GM18951 (cell line): ENCODE data around the gene MIEN1.
"Not testable (repeated sequence)": the region's sequence is repeated elsewhere in the genome, so short reads cannot be mapped to it uniquely, and the experiment has no call there.

Source experiments
- POLR2A ChIP-seq: IDR thresholded peaks from 4 replicates; pipeline ENCODE4 v1.6.1; 2011; ENCODE audit warnings: mild to moderate bottlenecking; ENCODE audit not compliant: insufficient read length, insufficient read depth; ENCODE audit errors: extremely low read depth
- in situ Hi-C: fragments of 300-500 bp; cut with MboI; formaldehyde crosslinking; loops from one replicate; pipeline ENCODE4 v1.12.0; 2022; ENCODE audit warnings: low sequenced_read_pairs, mixed read lengths, inconsistent platforms; ENCODE audit not compliant: unreplicated experiment

MIEN1 gene, protein sequence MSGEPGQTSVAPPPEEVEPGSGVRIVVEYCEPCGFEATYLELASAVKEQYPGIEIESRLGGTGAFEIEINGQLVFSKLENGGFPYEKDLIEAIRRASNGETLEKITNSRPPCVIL

DNA sequence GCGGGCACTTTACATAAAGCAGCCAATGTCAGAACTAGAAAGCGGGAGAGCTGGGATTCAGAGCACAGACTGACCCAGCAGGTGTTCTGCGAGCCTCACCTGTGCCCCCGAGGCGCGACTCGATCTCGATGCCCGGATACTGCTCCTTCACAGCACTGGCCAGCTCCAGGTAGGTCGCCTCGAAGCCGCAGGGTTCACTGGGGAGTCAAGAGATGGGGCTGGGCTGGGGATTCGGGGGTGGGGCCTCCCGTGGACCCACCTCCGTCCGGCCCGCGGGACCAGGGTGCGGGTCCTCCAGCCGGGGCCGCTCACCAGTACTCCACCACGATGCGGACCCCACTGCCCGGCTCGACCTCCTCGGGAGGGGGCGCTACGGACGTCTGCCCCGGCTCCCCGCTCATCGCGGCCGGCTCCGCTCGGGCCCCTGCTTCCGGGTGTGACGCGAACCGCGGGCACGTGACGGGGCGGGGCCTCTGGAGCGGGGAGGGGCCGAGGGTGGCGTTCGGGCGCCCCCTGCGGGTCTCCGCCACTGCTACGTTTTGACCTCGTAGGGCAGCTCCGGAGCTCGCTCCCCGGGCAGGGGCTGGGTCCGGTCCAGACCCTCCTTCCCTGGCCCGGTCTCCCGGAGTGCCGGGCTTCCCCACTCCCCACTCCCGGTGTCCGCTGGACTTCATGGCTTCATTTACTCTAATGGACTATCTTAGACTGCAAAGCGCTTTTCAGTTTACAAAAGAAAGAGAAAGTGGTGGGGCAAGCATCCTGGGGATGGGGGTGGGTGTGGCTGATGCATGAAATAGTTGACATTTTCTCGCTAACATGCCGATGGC is at the start of gene MIEN1:
MIEN1 (minus strand) TSS at position 438 of the 827 bp plus-strand sequence; CDS start at position 401, 37 bp downstream.
- TF ChIP-seq POLR2A = peak; percentile 89
- in situ Hi-C loops = no loop called here

DNA sequence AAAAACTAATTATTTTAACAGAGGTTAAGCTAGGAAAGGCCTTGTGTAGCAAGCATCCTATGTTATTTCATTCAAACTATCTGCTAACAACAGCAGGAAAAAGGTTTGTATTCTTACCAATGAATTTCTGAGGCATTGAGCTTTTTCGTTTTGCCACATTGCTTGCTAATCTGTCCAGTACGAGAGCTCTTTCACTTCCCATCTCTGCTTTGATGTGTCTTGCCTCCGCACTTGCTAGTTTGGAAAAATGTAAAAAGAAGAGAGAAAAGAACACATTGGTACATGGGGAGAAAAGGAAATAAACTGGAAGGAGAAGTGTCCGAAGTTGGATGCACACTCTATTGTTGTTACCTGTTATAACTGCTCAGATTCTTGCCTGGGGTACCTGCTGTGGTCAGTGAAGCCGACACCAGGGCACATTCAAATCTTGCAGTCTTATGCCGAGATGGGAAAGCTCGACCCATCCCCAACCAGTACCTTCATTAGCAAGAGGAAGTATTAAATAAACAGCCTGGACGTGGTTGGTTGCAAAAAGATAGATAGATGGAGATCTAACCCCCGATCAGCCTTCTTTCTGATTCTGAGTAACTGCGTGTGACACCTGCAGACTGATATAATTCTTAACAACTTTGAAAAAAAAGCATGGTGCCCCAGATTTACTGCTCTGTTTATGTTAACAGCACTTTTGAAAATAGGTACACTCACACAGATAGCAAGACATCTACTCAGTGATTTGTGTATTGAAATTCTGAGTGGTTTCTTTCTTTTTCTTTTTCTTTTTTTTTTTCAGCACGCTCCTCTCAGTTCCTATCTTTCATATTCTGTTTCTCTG is 47.4 kb upstream of the MIEN1 start:
- TF ChIP-seq POLR2A = peak; percentile 47
- in situ Hi-C loops = no loop called here

DNA sequence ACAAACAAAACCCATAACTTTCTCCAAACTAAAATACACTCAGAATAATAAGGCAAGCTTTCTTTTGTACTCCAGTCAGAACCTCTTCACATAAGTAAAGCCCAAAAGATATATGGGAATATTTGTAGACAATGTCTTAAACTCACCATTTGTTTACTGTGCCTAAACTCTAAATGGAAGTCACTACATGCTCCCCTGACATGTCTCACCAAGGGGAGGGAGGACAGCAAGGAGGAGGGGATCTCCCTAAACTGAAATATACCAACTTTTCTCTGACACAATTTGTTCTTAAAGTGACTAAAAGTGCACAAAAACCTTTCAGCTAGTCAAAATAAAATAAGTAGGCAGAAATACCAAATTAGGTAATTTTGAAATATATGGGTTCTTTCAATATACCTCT is 45.9 kb upstream of the MIEN1 start:
- TF ChIP-seq POLR2A = no peak
- in situ Hi-C loops = no loop called here

DNA sequence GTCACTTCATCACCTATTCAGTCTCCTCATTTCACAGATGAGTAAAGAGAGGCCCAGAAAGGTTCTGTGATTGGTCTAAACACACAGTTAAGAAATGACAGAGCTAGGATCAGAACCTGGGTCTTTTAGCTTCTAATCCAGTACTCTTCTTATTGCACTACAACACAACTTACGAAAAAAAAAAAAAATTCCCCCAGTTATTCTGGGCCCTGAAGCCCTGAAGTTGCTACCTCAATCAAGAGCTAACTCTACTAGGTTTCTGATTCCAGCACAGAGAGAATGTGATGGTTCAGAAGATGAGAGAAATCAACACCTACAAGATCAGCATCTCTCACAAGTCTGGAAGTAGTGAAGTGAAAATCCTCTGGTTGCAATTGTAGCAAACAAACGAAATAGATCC is 44.7 kb upstream of the MIEN1 start:
- in situ Hi-C loops = no loop called here
- no peak for TF ChIP-seq POLR2A

DNA sequence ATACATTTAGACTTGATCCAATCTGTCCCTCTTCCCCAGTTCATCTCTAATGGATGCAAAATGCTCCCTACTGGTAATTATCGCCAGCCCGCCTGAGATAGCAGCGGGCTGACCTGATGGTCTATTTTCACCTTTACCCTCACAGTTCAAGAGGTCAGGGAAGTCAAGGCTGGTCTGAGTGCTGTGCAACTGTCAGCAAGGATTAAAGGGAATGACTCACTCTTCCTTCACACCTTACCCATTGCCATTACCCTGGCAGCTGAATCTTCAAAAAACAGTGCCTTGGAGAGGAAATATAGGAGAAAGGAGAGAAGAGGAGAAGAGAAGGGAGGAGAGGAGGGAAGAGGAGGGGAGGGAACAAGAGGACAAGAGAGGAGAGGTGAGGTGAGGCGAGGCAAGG is 43.7 kb upstream of the MIEN1 start:
- in situ Hi-C loops = no loop called here
- no peak for TF ChIP-seq POLR2A

DNA sequence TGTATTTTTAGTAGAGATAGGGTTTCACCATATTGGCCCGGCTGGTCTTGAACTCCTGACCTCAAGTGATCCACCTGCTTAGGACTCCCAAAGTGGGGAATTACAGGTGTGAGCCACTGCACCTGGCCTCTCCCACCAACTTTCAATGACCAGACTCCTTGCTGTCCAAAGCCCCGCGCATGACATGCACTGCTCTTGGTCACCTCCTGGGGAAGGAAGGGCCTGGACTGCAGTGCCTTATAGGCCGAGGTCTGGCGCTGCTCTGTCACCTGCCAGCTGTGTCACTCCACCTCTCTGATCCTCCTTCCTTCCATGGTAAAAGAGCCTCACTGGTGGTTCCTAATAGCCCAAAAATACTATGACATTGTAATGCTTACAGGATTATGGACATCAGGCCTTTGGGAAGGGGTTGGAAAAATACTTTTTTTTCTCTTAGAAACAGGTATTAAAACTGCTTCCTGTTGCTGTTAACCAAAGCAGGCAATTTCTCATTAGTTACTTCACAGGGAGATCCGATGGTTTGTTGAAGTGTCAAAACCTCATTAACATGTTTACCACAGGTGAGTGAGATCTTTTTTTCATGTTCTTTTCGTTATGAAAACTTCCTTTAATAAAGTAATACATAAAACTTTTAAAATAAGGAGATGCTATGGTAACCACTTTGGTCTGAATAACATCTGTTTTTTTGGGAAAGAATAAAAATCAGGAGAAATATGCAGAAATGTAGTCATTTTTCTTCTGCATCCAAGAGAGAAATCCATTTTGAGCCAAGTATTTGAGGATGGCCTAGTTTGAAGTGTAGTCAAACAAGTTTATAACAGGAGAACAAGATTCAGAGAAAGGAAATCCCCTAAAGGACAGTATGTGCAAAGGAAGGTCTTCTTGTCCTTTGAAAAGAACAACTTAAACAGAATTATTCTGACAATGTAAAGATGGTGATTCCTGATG is 42.9 kb upstream of the MIEN1 start:
- in situ Hi-C loops = no loop called here
- TF ChIP-seq POLR2A = no peak

DNA sequence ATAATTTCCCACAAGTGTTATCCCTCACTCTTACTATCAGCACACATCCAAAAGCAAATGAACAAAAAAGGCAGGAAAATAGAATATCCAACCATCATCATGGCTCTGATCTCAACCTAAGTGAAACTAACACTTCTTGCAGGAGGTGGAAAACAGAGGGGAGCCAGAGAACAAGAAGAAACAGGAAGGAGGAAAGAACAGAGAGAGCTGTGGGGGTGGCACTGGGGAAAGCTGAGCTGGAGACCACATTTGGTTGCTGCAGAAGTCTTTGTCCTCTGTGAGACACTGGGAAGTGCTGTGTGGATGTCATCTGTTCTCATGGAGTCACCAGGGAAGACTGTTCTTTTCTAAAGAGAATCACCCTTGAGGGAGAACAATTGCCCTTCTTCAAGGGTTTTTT is 42.1 kb upstream of the MIEN1 start:
- in situ Hi-C loops = no loop called here

DNA sequence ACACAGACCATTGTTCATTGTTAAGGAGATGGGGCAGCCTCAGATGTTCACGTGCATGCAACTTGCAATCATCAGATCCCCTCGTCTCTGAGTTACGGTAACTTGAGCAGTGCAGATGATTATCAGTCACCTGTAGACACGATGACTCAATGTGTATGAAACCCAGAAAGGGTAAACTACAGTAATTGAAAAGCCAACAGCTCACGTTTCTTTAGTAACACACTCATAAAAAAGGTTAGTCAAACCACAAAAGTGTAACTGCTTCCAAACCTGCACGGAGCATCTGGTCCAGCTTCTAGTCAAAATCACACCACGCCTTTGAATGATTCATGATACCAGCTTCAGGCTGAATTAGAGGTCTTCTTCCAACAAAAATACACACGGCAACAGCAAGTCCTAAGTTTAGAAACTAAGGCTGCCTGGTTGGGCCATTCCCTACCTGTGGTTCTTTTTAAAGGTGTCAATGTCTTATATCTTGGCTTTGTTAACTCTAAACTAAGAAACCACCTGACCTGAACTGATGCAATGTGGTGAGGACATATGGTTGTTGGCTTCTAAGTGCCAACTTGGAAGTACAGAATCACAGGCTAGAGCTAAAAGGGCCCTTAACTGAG is 39.7 kb upstream of the MIEN1 start:
- in situ Hi-C loops = loop anchor here (5.0 kb wide), 1 partner anchor 92 kb away; the partner anchor contains the start of gene IKZF3
- peak; percentile 5 for TF ChIP-seq POLR2A

More for the DNA sequence above, 42.1 kb upstream of the MIEN1 start:
- no peak for TF ChIP-seq POLR2A

DNA sequence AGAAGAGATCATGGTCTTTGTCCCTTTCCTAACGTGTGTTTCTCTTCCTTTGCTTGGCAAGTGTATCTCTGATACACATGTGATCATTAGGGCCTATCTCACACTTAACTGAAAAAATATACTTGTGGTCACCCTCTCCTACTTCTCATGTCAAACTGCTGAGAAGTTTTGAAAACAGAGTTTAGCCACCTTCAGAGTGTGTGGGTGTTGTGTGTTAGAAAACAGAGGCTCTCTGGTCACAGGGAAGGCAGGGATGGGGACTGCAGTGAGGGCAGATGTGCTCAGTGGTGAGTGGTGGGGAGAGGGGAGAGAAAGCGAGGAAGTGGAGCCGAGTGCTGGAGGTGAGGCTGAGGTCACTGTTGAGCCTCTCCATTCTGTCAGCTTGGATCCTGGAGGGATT is 36.8 kb upstream of the MIEN1 start:
- in situ Hi-C loops = loop anchor here (5.0 kb wide), 1 partner anchor 95 kb away; the partner anchor contains the start of gene IKZF3
- TF ChIP-seq POLR2A = no peak

DNA sequence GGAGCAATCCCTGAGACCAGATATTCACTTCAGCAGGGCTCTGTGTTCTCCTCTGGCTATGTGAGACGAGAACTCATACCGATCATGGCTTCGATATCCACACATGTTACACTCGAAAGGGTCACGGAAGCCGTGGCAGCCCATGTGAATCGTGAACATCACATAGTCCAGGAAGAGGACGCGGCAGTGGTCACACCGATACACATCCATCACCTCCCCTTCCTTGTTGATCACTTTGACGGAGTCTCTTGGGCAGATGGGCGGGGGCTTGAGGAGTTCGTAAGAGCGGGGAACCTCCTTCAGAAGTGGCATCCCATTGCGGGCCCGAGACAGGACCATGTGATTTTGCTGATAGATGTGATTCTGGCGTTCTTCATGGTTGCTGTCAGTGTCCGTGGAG is 35.4 kb upstream of the MIEN1 start:
- no peak for TF ChIP-seq POLR2A
- in situ Hi-C loops = loop anchor here (5.0 kb wide), 1 partner anchor 97 kb away; the partner anchor contains the start of gene IKZF3

DNA sequence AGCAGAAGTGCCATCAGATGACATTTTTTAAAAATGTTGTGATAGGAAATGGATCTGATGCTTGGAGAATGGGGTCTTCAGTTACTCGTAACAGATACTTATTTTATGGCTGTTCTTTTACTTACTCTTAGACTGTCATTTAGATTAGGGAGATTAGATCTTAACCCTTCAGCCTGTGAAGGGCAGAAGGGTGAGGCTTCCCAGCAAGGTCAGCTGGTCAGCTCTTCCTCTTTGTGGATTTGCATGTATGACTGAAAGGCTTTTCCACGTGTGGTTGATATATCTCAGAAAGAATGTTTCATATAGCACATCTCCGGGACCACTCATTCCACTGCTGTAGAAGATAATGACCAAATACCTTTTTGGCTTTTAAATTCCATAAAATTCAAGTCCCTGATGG is 34.8 kb upstream of the MIEN1 start:
- no peak for TF ChIP-seq POLR2A
- in situ Hi-C loops = loop anchor here (5.0 kb wide), 1 partner anchor 97 kb away; the partner anchor contains the start of gene IKZF3

DNA sequence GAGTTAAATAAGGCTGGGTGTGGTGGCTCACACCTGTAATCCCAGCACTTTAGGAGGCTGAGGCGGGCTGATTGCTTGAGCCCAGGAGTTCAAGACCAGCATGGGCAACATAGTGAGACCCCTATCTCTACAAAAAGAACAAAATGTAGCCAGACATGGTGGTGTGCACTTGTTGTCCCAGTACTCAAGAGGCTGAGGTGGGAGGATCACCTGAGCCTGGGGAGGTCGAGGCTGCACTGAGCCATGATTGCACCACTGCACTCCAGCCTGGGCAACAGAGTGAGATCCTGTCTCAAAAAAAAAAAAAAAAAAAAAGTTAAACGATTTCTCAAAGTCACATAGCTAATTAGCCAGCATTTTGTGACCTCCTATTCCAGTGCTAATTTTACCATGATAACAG is 33.8 kb upstream of the MIEN1 start:
- in situ Hi-C loops = not testable (repeated sequence)
